AG09319 (cell line): ENCODE data around the gene BNIP1.

ENCODE experiments used
- DNase-seq: peaks from one replicate; pipeline ENCODE4 v3.0.0-alpha.2; 2010; ENCODE audit warnings: low read depth; ENCODE audit errors: extremely low read depth
- CTCF ChIP-seq: IDR thresholded peaks from 2 replicates; pipeline ENCODE4 v1.5.1; 2011; ENCODE audit warnings: low read depth, mild to moderate bottlenecking, inconsistent platforms, low read length, moderate library complexity

BNIP1 gene

DNA sequence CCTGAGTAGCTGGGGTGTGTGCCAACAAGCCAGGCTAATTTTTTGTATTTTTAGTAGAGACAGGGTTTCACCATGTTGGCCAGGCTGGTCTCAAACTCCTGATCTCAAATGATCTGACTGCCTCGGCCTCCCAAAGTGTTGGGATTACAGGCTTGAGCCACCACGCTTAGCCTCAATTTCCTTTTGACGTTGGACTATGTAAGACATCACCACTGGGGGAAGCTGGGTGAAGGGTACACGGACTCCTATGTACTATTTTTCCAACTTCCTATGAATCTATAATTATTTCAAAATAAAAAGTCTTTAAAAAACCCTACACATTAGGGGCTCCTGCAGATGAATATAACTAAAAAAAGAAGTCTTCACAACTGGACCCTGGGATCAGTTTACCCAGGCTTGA lies 46.7 kb downstream of the BNIP1 start:
- no peak for TF ChIP-seq CTCF
- no peak for DNase-seq

- no peak for TF ChIP-seq CTCF
- DNase-seq = no peak
Measured at GRCh38 chr5:173191561-173191960, 47.2 kb downstream of the BNIP1 start.

GRCh38 chr5:173192561-173192960 lies 48.2 kb downstream of the BNIP1 start:
- no peak for DNase-seq
- no peak for TF ChIP-seq CTCF

- DNase-seq = no peak
- TF ChIP-seq CTCF = no peak
Measured at GRCh38 chr5:173196133-173196952, 52.0 kb downstream of the BNIP1 start.

DNA sequence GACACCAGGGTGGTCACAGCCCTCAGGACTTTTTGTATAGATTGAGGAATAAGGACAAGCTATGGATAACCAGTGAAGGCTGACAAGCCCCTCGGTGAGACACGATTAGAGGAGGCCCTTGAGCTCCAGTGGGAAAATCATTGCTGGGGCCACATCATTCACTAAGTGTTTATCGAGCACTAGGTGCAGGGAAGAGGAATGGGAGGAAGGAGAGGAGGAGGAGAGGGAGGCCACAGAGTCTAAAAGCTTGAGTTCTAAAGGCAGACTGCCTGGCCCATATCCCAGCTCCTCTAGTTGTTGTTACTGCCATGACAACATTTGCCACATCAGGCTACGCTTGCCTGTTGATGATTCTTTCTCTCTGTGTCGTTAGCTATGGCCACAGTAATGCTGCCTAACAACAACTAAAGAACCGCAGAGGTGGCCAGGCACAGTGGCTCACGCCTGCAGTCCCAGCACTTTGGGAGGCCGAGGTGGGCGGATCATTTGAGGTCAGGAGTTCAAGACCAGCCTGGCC lies 53.1 kb downstream of the BNIP1 start:
- no peak for TF ChIP-seq CTCF
- no peak for DNase-seq

GRCh38 chr5:173198049-173198448 lies 53.7 kb downstream of the BNIP1 start:
- TF ChIP-seq CTCF = no peak
- no peak for DNase-seq

- TF ChIP-seq CTCF = no peak
Measured at GRCh38 chr5:173200356-173200755, 56.0 kb downstream of the BNIP1 start.

More at GRCh38 chr5:173200356-173200755, 56.0 kb downstream of the BNIP1 start:
- no peak for DNase-seq
